GOT3 (cell line): ENCODE measurements around the gene PRDM15.

ENCODE experiments used
- DNase-seq: peaks from one replicate; lab custom pipeline; 2025; ENCODE audit warnings: mixed read lengths; lab: John Stamatoyannopoulos, UW

Gene PRDM15

GRCh38 chr21:41907496-41908258 is 28.5 kb upstream of the PRDM15 start:
- no peak for DNase-seq

DNA sequence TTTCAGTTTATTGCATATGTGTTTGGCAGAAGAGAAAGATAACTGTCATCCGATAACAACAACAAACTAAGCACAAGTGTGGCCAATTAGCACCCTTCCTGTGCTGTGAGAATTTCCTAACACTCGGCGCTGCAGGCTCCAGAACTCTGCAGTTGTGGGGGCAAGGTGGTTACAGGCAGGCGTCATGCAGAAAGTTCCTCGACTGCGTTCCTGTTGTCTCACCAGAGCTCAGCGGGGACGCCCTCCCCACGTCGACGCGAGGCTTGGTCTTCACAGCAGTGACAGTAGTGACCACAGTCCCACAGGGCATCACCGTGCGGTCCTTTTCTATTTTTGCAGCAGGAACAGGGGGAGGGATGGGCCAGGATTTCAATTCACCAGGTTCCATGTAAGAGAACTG is 27.6 kb upstream of the PRDM15 start:
- no peak for DNase-seq

- no peak for DNase-seq
These were observed 24.6 kb upstream of the PRDM15 start for GRCh38 chr21:41903559-41904351.

DNA sequence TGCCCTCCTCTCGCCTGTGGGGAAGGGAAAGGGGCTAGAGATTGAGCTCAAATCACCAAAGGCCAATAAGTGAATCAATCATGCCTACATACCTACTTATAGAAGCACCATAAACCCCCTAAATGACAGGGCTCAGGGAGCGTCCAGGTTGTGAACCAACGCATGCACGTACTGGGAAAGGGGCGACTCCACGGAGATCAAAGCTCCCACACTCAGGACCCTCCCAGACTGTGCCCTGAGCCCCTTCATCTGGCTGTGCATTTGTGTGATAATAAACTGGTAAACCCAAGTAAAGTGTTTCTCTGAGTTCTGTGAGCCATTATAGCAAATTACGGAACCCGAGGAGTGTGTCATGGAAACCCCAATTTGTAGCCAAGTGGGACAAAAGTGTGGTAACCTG is 23.8 kb upstream of the PRDM15 start:
- no peak for DNase-seq

DNA sequence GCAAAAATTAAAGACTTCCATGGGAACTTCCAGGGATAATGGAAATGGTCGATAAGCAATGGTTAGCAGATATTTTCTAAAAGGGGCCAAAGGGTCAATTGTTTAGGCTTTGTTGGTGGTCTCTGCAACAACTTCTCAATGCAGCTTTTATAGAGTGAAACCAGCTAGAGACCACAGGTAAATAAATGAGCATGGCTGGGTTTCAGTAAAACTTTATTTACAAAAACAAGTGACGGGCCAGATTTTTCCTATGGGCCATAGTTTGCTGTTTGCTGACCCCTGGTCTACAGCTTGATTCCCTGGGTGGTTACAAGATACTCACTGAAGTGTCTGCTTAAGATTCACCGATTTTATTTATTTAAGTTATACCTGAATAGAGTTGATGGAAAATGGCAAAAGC is 22.6 kb upstream of the PRDM15 start:
- no peak for DNase-seq

DNA sequence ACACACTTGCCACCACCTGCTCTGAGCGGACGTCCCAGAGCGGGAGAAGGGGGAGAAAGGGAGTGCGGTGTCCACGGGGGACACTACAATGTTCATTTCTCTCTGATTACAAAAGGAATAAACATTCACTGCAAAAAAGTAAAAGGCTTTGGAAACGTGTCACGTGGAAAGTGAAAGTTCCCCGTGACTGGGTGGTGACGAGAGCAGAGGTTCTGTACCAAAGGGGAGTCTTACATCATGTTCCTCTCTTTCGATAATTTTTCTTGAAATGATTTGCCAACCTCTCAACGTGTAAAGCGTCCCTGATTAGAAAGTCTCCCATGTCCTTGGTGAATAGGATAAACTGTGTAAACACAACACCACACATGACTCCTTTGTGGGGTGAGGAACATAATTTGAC is 22.0 kb upstream of the PRDM15 start:
- no peak for DNase-seq

DNA sequence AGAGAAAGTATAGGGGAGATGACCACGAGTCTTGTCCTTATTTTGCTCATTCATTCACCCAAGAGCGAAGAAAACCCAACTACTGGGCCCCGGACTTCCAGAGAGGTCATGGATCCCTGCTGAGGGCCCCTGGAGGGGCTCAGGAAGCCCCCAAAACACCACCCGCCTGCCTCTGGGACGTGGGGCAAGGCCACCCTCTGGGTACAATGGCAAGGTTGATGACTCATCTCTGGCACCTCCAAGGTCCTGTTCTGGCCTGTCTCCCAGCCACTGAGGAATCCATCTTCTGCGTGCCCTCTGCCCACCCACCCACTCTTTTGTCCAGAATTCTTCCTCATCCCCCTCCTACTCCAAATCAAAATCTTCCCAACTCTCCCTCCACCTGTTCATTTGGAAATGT is 21.3 kb upstream of the PRDM15 start:
- DNase-seq = no peak

DNA sequence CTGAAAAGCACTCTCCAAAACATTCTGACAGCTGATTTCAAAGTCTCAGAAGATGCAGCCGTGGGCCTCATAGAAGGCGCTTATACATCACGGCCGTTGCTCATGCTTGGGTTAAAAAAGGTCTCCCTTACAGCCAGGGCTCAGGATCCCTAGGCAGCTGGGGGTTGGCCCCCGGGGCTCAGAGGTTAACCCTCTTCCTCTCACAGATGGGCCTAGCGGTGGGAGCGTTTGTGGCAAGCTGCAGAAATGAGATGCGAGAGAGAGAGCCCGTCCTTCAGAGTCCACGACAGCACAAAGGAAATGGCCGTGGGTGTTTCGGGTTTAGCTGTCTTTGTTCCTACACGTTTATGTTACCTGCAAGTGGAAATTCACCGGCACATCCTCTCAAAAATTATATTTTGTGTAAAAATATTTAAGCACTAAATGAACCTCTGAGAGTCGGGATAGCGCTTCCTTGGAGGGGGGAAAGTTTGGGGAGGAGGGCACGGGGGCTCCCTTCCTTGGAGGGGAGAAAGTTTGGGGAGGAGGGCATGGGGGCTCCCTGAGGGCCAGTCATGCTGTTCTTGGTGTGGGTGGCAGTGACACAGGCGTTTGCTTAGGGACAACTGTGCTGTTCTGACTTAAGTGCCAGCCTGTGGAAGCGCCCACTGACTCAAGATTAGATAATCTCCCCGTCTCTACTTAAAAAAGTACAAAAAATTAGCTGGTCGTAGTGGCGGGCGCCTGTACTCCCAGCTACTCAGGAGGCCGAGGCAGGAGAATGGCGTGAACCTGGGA is 20.5 kb upstream of the PRDM15 start:
- DNase-seq = no peak

GRCh38 chr21:41898998-41899397 is 19.9 kb upstream of the PRDM15 start:
- no peak for DNase-seq

DNA sequence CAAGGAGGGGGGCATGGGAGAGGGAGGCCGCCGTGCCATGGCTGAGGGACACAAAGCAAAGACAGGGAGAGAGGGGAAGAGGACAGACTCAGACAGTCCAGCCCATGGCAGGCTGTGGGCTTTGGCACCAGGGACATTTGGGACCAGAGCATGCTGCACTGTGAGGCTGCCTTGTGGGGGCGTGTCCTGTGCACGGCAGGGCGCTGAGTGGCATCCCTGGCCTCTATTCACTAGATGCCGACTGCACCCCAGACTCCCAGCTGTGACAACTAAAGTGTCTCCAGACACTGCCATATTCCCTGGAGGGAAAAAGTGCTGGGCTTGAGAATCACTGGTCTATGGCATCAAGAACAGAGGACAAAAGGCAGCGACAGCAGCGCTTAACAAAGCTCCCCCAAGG is 18.6 kb upstream of the PRDM15 start:
- no peak for DNase-seq

DNA sequence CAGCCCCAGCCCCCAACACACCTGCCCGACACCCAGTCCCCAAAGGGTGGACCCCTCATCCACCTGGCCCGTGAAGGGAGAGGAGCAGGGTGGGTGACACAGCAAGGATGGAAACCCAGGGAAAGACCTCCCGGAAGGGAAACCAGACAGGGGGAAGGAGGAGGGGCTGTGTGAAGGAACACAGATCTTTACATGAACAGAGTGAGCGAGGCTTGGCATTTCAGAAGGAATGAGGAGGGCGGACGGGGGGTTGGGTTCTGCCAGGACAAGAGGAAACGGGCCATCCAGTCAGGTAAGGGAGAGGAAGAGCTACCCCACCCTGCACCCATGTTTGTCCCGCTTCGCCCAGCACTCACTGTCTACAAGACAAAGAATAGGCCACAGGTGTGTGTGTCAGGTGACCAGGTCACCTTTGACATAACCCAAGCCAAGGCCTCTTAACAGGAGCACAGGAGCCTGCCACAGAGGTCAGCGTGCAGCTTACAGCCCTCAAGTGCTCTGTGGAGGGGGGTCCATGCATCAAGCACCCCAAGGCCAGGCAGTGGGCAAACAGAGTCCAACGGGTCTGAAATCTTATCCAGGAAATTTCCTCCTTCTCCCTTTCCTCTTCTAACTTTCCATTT is 18.0 kb upstream of the PRDM15 start:
- DNase-seq = no peak

- DNase-seq = no peak
These were observed 16.7 kb upstream of the PRDM15 start for GRCh38 chr21:41895643-41896493.

DNA sequence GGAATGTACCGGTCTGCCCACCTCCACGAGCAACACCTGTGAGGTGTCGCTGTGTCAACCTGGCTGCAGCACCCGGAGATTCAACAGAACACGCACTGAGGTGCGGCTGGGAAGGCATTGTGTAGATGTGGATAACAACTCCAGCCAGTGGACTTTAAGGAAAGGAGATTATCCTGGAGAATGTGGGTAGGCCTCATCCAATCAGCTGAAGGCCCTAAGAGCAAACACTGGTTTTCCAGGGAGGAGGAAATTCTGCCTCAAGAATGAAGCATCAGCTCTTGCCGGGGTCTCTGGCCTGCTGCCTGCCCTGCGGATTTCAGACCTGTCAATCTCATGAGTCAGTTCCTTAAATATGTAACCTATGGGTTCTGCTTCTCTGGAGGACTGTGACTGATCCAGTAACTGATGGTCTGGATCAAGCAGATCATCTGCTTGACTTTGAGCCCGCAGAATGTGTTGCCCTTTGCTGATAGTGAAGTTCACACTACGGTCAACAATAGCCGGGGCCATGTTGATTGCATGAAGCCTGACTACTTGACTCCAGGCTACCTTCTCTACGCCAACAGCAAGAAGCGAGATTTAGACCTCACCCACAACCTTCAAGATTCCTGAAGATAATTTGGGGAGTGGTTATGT is 15.9 kb upstream of the PRDM15 start:
- DNase-seq = no peak

- DNase-seq = no peak
These were observed 15.4 kb upstream of the PRDM15 start for GRCh38 chr21:41894511-41894910.

GRCh38 chr21:41892726-41893125 is 13.6 kb upstream of the PRDM15 start:
- no peak for DNase-seq

GRCh38 chr21:41891132-41891531 is 12.0 kb upstream of the PRDM15 start:
- no peak for DNase-seq

GRCh38 chr21:41890355-41890754 is 11.2 kb upstream of the PRDM15 start:
- DNase-seq = no peak

DNA sequence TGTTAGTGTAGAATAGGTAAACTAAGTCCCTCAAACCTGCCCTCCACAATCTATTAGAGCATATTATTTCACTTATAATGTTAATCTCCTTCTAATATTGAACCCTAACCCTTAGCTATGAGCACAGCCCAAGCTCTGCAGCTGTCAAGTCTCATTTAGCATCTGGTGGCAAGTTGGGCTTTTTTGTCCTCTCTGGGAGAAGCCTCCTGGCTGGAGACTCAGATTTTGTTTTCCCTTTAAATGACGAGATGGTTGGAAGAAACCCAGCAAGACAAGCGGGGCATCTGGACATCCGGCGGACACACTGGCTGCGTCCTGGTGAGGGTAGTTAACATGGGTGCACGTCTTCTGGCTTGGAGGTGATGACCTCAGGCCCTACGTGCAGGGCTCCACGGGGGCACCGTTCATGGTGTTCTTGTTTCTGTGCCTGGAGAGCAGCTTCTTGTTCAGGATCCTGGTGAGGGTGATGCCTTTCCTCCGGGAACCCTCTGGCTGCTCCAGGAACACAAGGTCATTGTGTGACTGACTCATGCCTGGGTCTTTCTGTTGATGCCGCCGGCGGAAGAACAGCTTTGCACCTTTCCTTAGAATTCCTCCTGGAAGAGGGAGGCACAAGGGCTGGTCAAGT is 9.7 kb upstream of the PRDM15 start:
- no peak for DNase-seq

- DNase-seq = no peak
These were observed 8.5 kb upstream of the PRDM15 start for GRCh38 chr21:41887667-41888066.

DNA sequence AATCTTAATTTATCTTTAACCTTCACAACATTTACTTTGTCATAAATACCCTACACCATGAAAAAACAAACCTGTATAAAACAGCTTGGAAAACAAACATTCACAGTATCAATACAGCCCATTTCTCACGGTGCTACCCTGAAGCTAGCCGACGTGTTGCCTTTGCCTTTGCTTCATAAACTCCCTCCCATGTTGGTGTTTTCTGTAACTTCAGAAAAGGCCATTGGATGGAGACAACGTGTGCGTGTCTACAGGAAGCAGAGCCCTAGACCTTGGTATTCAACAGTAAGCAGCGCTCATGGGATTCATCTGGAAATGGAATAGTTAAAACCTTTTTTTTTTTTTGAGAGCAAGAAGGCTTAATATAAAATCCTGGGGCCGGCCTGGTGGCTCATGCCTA is 7.2 kb upstream of the PRDM15 start:
- DNase-seq = no peak
